T47D (cell line): Measurements from ENCODE around the gene RAB6B.
A peak's percentile ranks its signal among the peaks of the same experiment; 100 is the strongest.

Source experiments
- DNase-seq, 2 experiments: peaks; one replicate each; pipeline versions ENCODE4 v3.0.0 to v3.0.0-alpha.2; 2011 to 2012; ENCODE audit warnings: low read depth in 1 of 2, low spot score in 1 of 2
- JUND ChIP-seq: IDR thresholded peaks from 2 replicates; pipeline ENCODE4 v1.6.1; 2012; ENCODE audit warnings: low read depth
- in situ Hi-C: cut with HindIII; loops from 2 replicates; pipeline ENCODE4 v1.10.0; 2016; ENCODE audit warnings: low sequenced_read_pairs, low pct_unique_long_range_greater_than_20kb

The RAB6B gene

GRCh38 chr3:133777807-133778568, 117.7 kb downstream of the RAB6B start:
- no peak for TF ChIP-seq JUND
- DNase-seq, result peak in 1 of 2 experiments; percentile 34
- in situ Hi-C loops, result no loop called here

- in situ Hi-C loops, result no loop called here
- peak in 1 of 2 experiments; percentile 16 for DNase-seq
- TF ChIP-seq JUND, result no peak
Observed at GRCh38 chr3:133776794-133777438, 118.8 kb downstream of the RAB6B start.

GRCh38 chr3:133775835-133776234, 119.8 kb downstream of the RAB6B start:
- no peak for TF ChIP-seq JUND
- no peak for DNase-seq
- in situ Hi-C loops, result no loop called here

GRCh38 chr3:133775309-133775708, 120.4 kb downstream of the RAB6B start:
- no peak for DNase-seq
- in situ Hi-C loops, result no loop called here
- TF ChIP-seq JUND, result no peak
